Fibroblast of mammary gland (primary cell): ENCODE data around the gene PRPF19.

Source experiments
- DNase-seq: peaks from one replicate; pipeline ENCODE4 v3.0.0-alpha.2; 2010; ENCODE audit warnings: low read depth
- H3K4me3 ChIP-seq: 2 replicates; pipeline ENCODE4 v1.5.1; 2011; ENCODE audit warnings: low read depth, mild to moderate bottlenecking, low read length, moderate library complexity; ENCODE audit not compliant: control insufficient read depth
- CTCF ChIP-seq: conservative IDR thresholded peaks from 2 replicates; pipeline ENCODE4 v1.5.1; 2011; ENCODE audit warnings: low read depth, low read length, inconsistent platforms; ENCODE audit not compliant: control insufficient read depth, insufficient read depth

The PRPF19 gene

GRCh38 chr11:60900673-60901404 is 5.5 kb downstream of the PRPF19 start:
- H3K4me3 ChIP-seq: no peak overlapping the region
- TF ChIP-seq CTCF: no peak
- no peak for DNase-seq

- H3K4me3 ChIP-seq: no peak overlapping the region
- DNase-seq: no peak
- TF ChIP-seq CTCF: no peak
These were observed 6.4 kb downstream of the PRPF19 start for GRCh38 chr11:60899977-60900376.

GRCh38 chr11:60899046-60899936 is 7.1 kb downstream of the PRPF19 start:
- peak; percentile 99 for TF ChIP-seq CTCF
- peak; percentile 68 for DNase-seq
- H3K4me3 ChIP-seq: no peak overlapping the region

- H3K4me3 ChIP-seq: no peak overlapping the region
- DNase-seq: no peak
- TF ChIP-seq CTCF: no peak
These were observed 8.9 kb downstream of the PRPF19 start for GRCh38 chr11:60897496-60897895.

- TF ChIP-seq CTCF: no peak
- no peak for DNase-seq
- H3K4me3 ChIP-seq: no peak overlapping the region
These were observed 10.7 kb downstream of the PRPF19 start for GRCh38 chr11:60895687-60896086.

GRCh38 chr11:60891103-60891741 is 15.2 kb downstream of the PRPF19 start:
- H3K4me3 ChIP-seq: no peak overlapping the region
- no peak for DNase-seq
- no peak for TF ChIP-seq CTCF
